ENCODE data around the gene WIPF1. TPM values are rescaled to one million over a fixed set of nuclear protein-coding genes. Genes with fewer than 3 reads are reported as not detected.

The WIPF1 gene
- polyA plus RNA-seq, 1 donor from 2014 or later: 0.25 TPM

DNA sequence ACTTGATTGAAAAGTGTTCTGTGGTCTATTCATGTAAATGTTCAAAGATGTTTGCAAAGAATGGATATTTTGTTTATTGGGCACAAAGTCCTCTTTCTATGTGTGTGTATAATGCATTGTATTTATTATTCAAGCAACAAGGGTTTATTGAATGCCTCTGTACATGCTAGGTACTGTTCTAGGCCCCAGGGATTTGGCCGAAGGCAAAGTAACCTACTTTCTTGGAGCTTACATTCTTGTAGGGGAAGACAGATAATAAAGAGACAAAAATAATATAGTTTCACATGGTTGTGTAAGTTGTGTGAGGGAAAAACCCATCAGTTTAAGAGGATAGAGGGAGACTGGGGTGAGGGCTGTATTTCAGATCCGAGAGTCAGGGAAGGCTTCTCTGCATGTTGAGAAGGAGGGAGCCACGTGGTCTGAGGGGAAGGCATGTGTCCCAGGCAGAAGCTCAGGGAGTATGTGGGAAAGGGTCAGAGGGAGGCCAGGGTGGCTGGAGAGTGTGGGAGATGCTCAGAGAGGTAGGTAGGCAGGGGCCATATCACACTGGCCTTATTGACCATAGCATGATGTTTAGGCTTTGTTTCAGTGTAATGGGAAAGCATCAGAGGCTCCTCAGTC is 70.4 kb downstream of the WIPF1 start:
- Histone ChIP-seq H3K27me3 (ENCODE audit: insufficient read depth, low read depth, low read length) (no peaks in the 10 kb centered on the region), H3F3A (ENCODE audit: insufficient read depth, low read length, poor library complexity, severe bottlenecking) (no peaks in the 10 kb centered on the region), H4K20me1 (ENCODE audit: insufficient read depth) (no peaks in the 10 kb centered on the region), H2AFZ (ENCODE audit: low read depth, low read length) (no peak overlapping the region), H3K4me3 (ENCODE audit: low read length) (no peak overlapping the region), H3K27ac (ENCODE audit: low read length) (no peak overlapping the region), H3K36me3 (ENCODE audit: insufficient read depth, low read length) (no peaks in the 10 kb centered on the region), H3K9me3 (ENCODE audit: low read length) (no peaks in the 10 kb centered on the region), H3K9ac (ENCODE audit: low read length) (no peak overlapping the region), H3K4me2 (ENCODE audit: low read length) (no peak overlapping the region), H3K9me2 (ENCODE audit: insufficient read depth, low read length) (no peaks in the 10 kb centered on the region), H3K79me2 (replicated peaks; ENCODE audit: insufficient read depth, low read length) (no peaks in the 10 kb centered on the region)
- TF ChIP-seq SMC3 (conservative IDR thresholded peaks at IDR 0.05; ENCODE audit: poor library complexity): no peak
- TF ChIP-seq, protein P1, sequence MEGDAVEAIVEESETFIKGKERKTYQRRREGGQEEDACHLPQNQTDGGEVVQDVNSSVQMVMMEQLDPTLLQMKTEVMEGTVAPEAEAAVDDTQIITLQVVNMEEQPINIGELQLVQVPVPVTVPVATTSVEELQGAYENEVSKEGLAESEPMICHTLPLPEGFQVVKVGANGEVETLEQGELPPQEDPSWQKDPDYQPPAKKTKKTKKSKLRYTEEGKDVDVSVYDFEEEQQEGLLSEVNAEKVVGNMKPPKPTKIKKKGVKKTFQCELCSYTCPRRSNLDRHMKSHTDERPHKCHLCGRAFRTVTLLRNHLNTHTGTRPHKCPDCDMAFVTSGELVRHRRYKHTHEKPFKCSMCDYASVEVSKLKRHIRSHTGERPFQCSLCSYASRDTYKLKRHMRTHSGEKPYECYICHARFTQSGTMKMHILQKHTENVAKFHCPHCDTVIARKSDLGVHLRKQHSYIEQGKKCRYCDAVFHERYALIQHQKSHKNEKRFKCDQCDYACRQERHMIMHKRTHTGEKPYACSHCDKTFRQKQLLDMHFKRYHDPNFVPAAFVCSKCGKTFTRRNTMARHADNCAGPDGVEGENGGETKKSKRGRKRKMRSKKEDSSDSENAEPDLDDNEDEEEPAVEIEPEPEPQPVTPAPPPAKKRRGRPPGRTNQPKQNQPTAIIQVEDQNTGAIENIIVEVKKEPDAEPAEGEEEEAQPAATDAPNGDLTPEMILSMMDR (IDR thresholded peaks at IDR 0.05; ENCODE audit: poor library complexity, severe bottlenecking): no peak
- TF ChIP-seq EP300 (conservative IDR thresholded peaks at IDR 0.05; ENCODE audit: poor library complexity, severe bottlenecking): no peak
- no peak for TF ChIP-seq POLR2AphosphoS5 (IDR thresholded peaks at IDR 0.05)
- no peak for TF ChIP-seq EZH2 (IDR thresholded peaks at IDR 0.05; ENCODE audit: borderline replicate concordance, insufficient read depth, low read length, poor library complexity, severe bottlenecking)
- TF ChIP-seq MXI1 (conservative IDR thresholded peaks at IDR 0.05; ENCODE audit: poor library complexity, severe bottlenecking): no peak
- TF ChIP-seq REST (IDR thresholded peaks at IDR 0.05; ENCODE audit: borderline replicate concordance): no peak
- TF ChIP-seq TAF1 (IDR thresholded peaks at IDR 0.05; ENCODE audit: low read depth): no peak
- no peak for TF ChIP-seq RAD21 (conservative IDR thresholded peaks at IDR 0.05)

- H3K27me3 ChIP-seq (ENCODE audit: insufficient read depth, low read depth, low read length): no peaks in the 10 kb centered on the region
- H3F3A ChIP-seq (ENCODE audit: insufficient read depth, low read length, poor library complexity, severe bottlenecking): no peaks in the 10 kb centered on the region
- TF ChIP-seq EP300 (conservative IDR thresholded peaks at IDR 0.05; ENCODE audit: poor library complexity, severe bottlenecking) (no peak), MXI1 (conservative IDR thresholded peaks at IDR 0.05; ENCODE audit: poor library complexity, severe bottlenecking) (no peak), EZH2 (IDR thresholded peaks at IDR 0.05; ENCODE audit: borderline replicate concordance, insufficient read depth, low read length, poor library complexity, severe bottlenecking) (no peak), REST (IDR thresholded peaks at IDR 0.05; ENCODE audit: borderline replicate concordance) (no peak), POLR2AphosphoS5 (IDR thresholded peaks at IDR 0.05) (no peak), SMC3 (conservative IDR thresholded peaks at IDR 0.05; ENCODE audit: poor library complexity) (no peak), TAF1 (IDR thresholded peaks at IDR 0.05; ENCODE audit: low read depth) (no peak), RAD21 (conservative IDR thresholded peaks at IDR 0.05) (no peak)
- TF ChIP-seq, protein P1 (IDR thresholded peaks at IDR 0.05; ENCODE audit: poor library complexity, severe bottlenecking): no peak
- H3K9me3 ChIP-seq (ENCODE audit: low read length): no peaks in the 10 kb centered on the region
- no peak overlapping the region for H3K4me2 ChIP-seq (ENCODE audit: low read length)
- no peaks in the 10 kb centered on the region for H3K9me2 ChIP-seq (ENCODE audit: insufficient read depth, low read length)
- H3K36me3 ChIP-seq (ENCODE audit: insufficient read depth, low read length): no peaks in the 10 kb centered on the region
- H3K4me3 ChIP-seq (ENCODE audit: low read length): no peak overlapping the region
- H4K20me1 ChIP-seq (ENCODE audit: insufficient read depth): no peaks in the 10 kb centered on the region
- H3K9ac ChIP-seq (ENCODE audit: low read length): no peak overlapping the region
- H3K27ac ChIP-seq (ENCODE audit: low read length): no peak overlapping the region
- H3K79me2 ChIP-seq (replicated peaks; ENCODE audit: insufficient read depth, low read length): no peaks in the 10 kb centered on the region
- no peak overlapping the region for H2AFZ ChIP-seq (ENCODE audit: low read depth, low read length)
These were observed 73.1 kb downstream of the WIPF1 start for GRCh38 chr2:174524527-174524926.
